Subcutaneous preadipocyte (primary cell): Measurements from ENCODE around the gene SOHLH2. TPM values are rescaled to one million over a fixed set of nuclear protein-coding genes. Genes with fewer than 3 reads are reported as not detected.

ENCODE experiments used
- total RNA-seq: library from RNA; depleted of rRNA; stranded (reverse); fragments of >200 nt; gene quantifications from 2 replicates; pipeline ENCODE4 v1.2.3, GENCODE V29; 2012

SOHLH2 gene
- total RNA-seq, result 0.73 and 1.4 TPM in 2 replicates

GRCh38 chr13:36214163-36214921 lies at the start of gene SOHLH2:
Gene SOHLH2, minus strand, starts transcription at chr13:36214556. Its CDS starts 30 bp downstream, at chr13:36214526.

GRCh38 chr13:36131222-36131930 lies 83.0 kb downstream of the SOHLH2 start, which contains the start of gene DCLK1:
Gene DCLK1, minus strand, starts transcription at chr13:36131382.

Other genes with a start within 250 kb of the SOHLH2 start
- gene DCLK1, start 83.2 kb downstream of the SOHLH2 start, total RNA-seq, result 38.9 and 78.3 TPM in 2 replicates
- gene CCDC169, start 83.3 kb upstream of the SOHLH2 start, total RNA-seq, result 3.7 and 4.5 TPM in 2 replicates
- gene SPART, start 131.8 kb upstream of the SOHLH2 start, total RNA-seq, result 57.3 and 74.7 TPM in 2 replicates
- gene CCNA1, start 217.9 kb upstream of the SOHLH2 start, total RNA-seq, result 0.20 and 0.73 TPM in 2 replicates